Ishikawa (cell line): ENCODE data around the gene PROM1.

Source experiments
- CEBPB ChIP-seq: IDR thresholded peaks from 2 replicates; pipeline ENCODE4 v1.6.1; 2012
- CREB1 ChIP-seq: IDR thresholded peaks from 2 replicates; pipeline ENCODE4 v1.6.1; 2012; ENCODE audit warnings: low read depth
- EGR1 ChIP-seq: IDR thresholded peaks from 2 replicates; pipeline ENCODE4 v1.6.1; 2012
- EP300 ChIP-seq: IDR thresholded peaks from 2 replicates; pipeline ENCODE4 v1.6.1; 2012; ENCODE audit warnings: borderline replicate concordance
- MAX ChIP-seq: IDR thresholded peaks from 2 replicates; pipeline ENCODE4 v1.6.1; 2012
- RAD21 ChIP-seq: IDR thresholded peaks from 2 replicates; pipeline ENCODE4 v1.6.1; 2012; ENCODE audit warnings: low read depth
- TAF1 ChIP-seq: IDR thresholded peaks from 2 replicates; pipeline ENCODE4 v1.6.1; 2012; ENCODE audit warnings: low read depth, mild to moderate bottlenecking
- USF1 ChIP-seq: IDR thresholded peaks from 2 replicates; pipeline ENCODE4 v1.6.1; 2012

- TF ChIP-seq EGR1: no peak
- TF ChIP-seq EP300: no peak
- TF ChIP-seq RAD21: no peak
- no peak for TF ChIP-seq CREB1
- no peak for TF ChIP-seq USF1
- TF ChIP-seq TAF1: no peak
- no peak for TF ChIP-seq CEBPB
- TF ChIP-seq MAX: no peak
Measured at GRCh38 chr4:16131293-16131692, 47.5 kb upstream of the PROM1 start.
